SU-DHL-6 (cell line): ENCODE data around the gene VDR.

Experiments used
- CTCF ChIP-seq: fragments of 200-600 bp; sonication (generic); IDR thresholded peaks from one replicate; pipeline ENCODE4 v1.5.1; 2017; ENCODE audit warnings: antibody characterized with exemption, mild to moderate bottlenecking, low read length, moderate library complexity; ENCODE audit not compliant: insufficient read depth, poor library complexity, severe bottlenecking
- EZH2phosphoT487 ChIP-seq: fragments of 200-600 bp; sonication (generic), shearing (Covaris generic); conservative IDR thresholded peaks from 2 replicates; pipeline ENCODE4 v1.6.1; 2018; ENCODE audit warnings: mild to moderate bottlenecking, antibody characterized with exemption, low read length, moderate library complexity, mixed read lengths

DNA sequence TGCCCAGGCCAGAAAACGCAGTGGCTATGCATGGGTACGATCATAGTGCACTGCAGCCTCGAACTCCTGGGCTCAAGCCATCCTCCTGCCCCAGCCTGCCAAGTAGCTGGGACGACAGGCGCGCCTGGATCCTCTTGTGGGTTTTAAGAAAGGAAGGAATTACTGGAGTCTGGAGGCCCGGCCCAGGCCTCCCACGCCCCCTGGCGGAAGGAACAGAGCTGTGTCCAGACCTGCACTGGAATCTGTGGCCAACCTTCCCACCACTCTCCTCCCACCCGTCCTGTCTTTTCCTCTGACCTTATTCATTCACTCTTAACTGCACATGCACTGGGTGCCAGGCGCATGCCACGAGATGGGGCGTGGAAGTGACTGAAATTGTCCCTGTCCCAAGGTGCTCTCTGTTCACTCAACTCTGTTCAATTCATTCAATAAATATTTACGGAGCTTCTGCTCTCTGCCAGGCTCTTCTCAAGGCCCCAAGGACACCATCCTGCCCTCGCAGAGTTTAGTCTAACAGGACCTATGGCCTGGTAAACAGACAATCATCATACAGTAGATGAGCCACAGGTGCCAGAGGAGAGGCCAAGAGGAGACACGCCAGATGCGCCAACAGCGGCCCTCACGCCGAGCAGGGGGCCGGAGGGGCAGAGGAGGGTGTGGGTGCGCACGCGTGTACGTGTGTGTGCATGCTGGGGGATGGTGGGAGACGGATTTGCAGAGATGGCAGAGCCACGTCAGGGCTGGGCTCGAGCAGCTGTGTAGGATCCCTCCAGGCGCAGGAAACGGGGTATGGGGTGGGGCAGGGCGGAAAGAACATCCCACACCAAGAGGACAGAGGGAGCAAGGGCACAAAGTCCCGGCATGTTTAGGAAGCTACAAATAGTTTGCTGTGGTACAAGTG lies 44.9 kb upstream of the VDR start:
- TF ChIP-seq CTCF (peak; percentile 76), EZH2phosphoT487 (no peak)
